ENCODE results near the gene RARRES1. TPM values are rescaled to one million over a fixed set of nuclear protein-coding genes. Genes with fewer than 3 reads are reported as not detected.

Gene RARRES1
- total RNA-seq, 4 donors from 2014 or later = 11.6 to 225 (median 84.9) TPM

GRCh38 chr3:158683230-158683962 is 48.9 kb downstream of the RARRES1 start:
- TF ChIP-seq POLR2A (IDR thresholded peaks at IDR 0.05) = no peak
- no peak for TF ChIP-seq CTCF (IDR thresholded peaks at IDR 0.05)
- Histone ChIP-seq H3K27ac (no peak overlapping the region), H3K4me3 (no peak overlapping the region), H3K36me3 (no peaks in the 10 kb centered on the region), H3K27me3 (no peaks in the 10 kb centered on the region), H3K4me1 (no peaks in the 10 kb centered on the region), H3K9me3 (no peaks in the 10 kb centered on the region)
- DNase-seq = no peak

- H3K36me3 ChIP-seq = no peaks in the 10 kb centered on the region
- no peak overlapping the region for H3K4me3 ChIP-seq
- H3K27ac ChIP-seq = no peak overlapping the region
- no peaks in the 10 kb centered on the region for H3K27me3 ChIP-seq
- H3K9me3 ChIP-seq = no peaks in the 10 kb centered on the region
- no peak for DNase-seq
- H3K4me1 ChIP-seq = no peaks in the 10 kb centered on the region
- no peak for TF ChIP-seq POLR2A (IDR thresholded peaks at IDR 0.05)
- TF ChIP-seq CTCF (IDR thresholded peaks at IDR 0.05) = no peak
Observed at GRCh38 chr3:158680861-158681260, 51.4 kb downstream of the RARRES1 start.

GRCh38 chr3:158679547-158680000 is 52.7 kb downstream of the RARRES1 start:
- H3K27ac ChIP-seq = no peak overlapping the region
- no peaks in the 10 kb centered on the region for H3K9me3 ChIP-seq
- H3K4me3 ChIP-seq = no peak overlapping the region
- no peaks in the 10 kb centered on the region for H3K27me3 ChIP-seq
- H3K36me3 ChIP-seq = no peaks in the 10 kb centered on the region
- no peak for TF ChIP-seq POLR2A (IDR thresholded peaks at IDR 0.05)
- TF ChIP-seq CTCF (IDR thresholded peaks at IDR 0.05) = no peak
- no peak for DNase-seq
- H3K4me1 ChIP-seq = no peaks in the 10 kb centered on the region

- H3K27me3 ChIP-seq = no peaks in the 10 kb centered on the region
- H3K36me3 ChIP-seq = no peaks in the 10 kb centered on the region
- TF ChIP-seq POLR2A (IDR thresholded peaks at IDR 0.05) = no peak
- TF ChIP-seq CTCF (IDR thresholded peaks at IDR 0.05) = no peak
- no peak for DNase-seq
- H3K4me1 ChIP-seq = no peaks in the 10 kb centered on the region
- no peak overlapping the region for H3K4me3 ChIP-seq
- no peaks in the 10 kb centered on the region for H3K9me3 ChIP-seq
- no peak overlapping the region for H3K27ac ChIP-seq
Observed at GRCh38 chr3:158678687-158679086, 53.6 kb downstream of the RARRES1 start.

- H3K27ac ChIP-seq = peak within 1 kb of the TSS; percentile 64 to 92 (median 78)
- no peaks in the 10 kb centered on the region for H3K9me3 ChIP-seq
- peak within 1 kb of the TSS; percentile 45 to 80 (median 54) for H3K4me3 ChIP-seq
- H3K36me3 ChIP-seq = peaks cover 0 to 18% (median 0%) of the 10 kb centered on the region in 3 donors
- peaks cover 0 to 9% (median 2%) of the 10 kb centered on the region in 4 donors for H3K4me1 ChIP-seq
- H3K27me3 ChIP-seq = no peaks in the 10 kb centered on the region
- DNase-seq = peak; percentile 84 to 95 (median 93)
- TF ChIP-seq CTCF (IDR thresholded peaks at IDR 0.05) (peak; percentile 36 to 95 (median 71)), POLR2A (IDR thresholded peaks at IDR 0.05) (peak; percentile 60 to 78)
Observed at GRCh38 chr3:158672215-158673176, 59.8 kb downstream of the RARRES1 start, which contains the start of gene LXN. Gene LXN, minus strand, starts transcription at chr3:158672648. Its CDS starts 170 bp downstream, at chr3:158672478.
